Heart right ventricle (tissue), 16 donors: ENCODE data around the gene PTBP3. TPM values are rescaled to one million over a fixed set of nuclear protein-coding genes. Genes with fewer than 3 reads are reported as not detected.
A peak's percentile ranks its signal among the peaks of the same experiment; 100 is the strongest.

Experiments used
- ATAC-seq, 8 donors: fragments of 200-7000 bp; cut with Tn5 transposase; one replicate each; pipeline ENCODE4 v1.9.1; 2020; ENCODE audit warnings: mild to moderate bottlenecking in 8 of 8, moderate library complexity in 8 of 8, moderate number of reproducible peaks in 1 of 8
- DNase-seq, 2 donors: peaks; one replicate each; pipeline ENCODE4 v3.0.0-alpha.2; 2020
- H3K27ac ChIP-seq, 10 donors: fragments of 200-600 bp; sonication (generic) in 2 of 10; one replicate each; pipeline versions ENCODE4 v1.5.0 to v1.8.0; 2020 to 2022; ENCODE audit warnings: mild to moderate bottlenecking in 3 of 10
- H3K27me3 ChIP-seq, 7 donors: fragments of 200-600 bp; one replicate each; pipeline ENCODE4 v1.8.0; 2021 to 2022; ENCODE audit warnings: mild to moderate bottlenecking in 2 of 7
- H3K36me3 ChIP-seq, 9 donors: fragments of 200-600 bp; sonication (generic) in 1 of 9; one replicate each; pipeline versions ENCODE4 v1.5.0 to v1.8.0; 2020 to 2022; ENCODE audit warnings: mild to moderate bottlenecking in 2 of 9
- H3K4me1 ChIP-seq, 9 donors: fragments of 200-600 bp; sonication (generic) in 1 of 9; one replicate each; pipeline versions ENCODE4 v1.5.0 to v1.8.0; 2020 to 2022; ENCODE audit warnings: mild to moderate bottlenecking in 4 of 9
- H3K4me3 ChIP-seq, 10 donors: fragments of 200-600 bp; sonication (generic) in 2 of 10; one replicate each; pipeline versions ENCODE4 v1.5.0 to v1.8.0; 2020 to 2022; ENCODE audit warnings: mild to moderate bottlenecking in 7 of 10, moderate library complexity in 2 of 10
- H3K9me3 ChIP-seq, 11 donors: fragments of 200-600 bp in 10 of 11; sonication (generic) in 2 of 11; one replicate each; pipeline versions ENCODE4 v1.5.0 to v1.8.0; 2013 to 2022; ENCODE audit warnings: mild to moderate bottlenecking in 2 of 11, control low read depth in 1 of 11, moderate library complexity in 1 of 11
- WGBS, 2 donors: extraction: QIAGEN DNeasy Blood & Tissue Kit; methylation state at CpG; one replicate each; pipeline ENCODE4 v1.1.7; 2013; ENCODE audit warnings: inconsistent platforms in 1 of 2; 5-methylcytosine and 5-hydroxymethylcytosine counted together
- intact Hi-C, 10 donors: fragments of 100-400 bp; cut with DNase I; formaldehyde crosslinking; loops; one replicate each; pipeline versions ENCODE4 v1.11.1 to v1.14.2; 2022
- polyA plus RNA-seq, 2 donors: library from polyadenylated mRNA; stranded (reverse); fragments of 200-250 nt; gene quantifications; one replicate each; pipeline ENCODE4 v1.2.3, GENCODE V29; 2013
- total RNA-seq, 10 donors: library from RNA; stranded (reverse); fragmentation: NEBNext Ultra II Directional in 3 of 10; extraction: Animal tissue kit (Norgen Biotek cat#: 25700) in 3 of 10; gene quantifications; one replicate each; pipeline versions ENCODE4 v1.2.1 to v1.2.4, GENCODE V29; 2021 to 2023
- TF ChIP-seq, protein P1 (sequence below), 9 donors: fragments of 200-600 bp; sonication (generic) in 2 of 9; IDR thresholded peaks; one replicate each; pipeline versions ENCODE4 v1.5.0 to v1.8.0; 2021 to 2022; ENCODE audit warnings: antibody characterized with exemption in 9 of 9, mild to moderate bottlenecking in 5 of 9, moderate library complexity in 1 of 9
- donor health status: Arrhythmogenic right ventricular cardiomyopathy.
- donor health status: ischemic (EF 13 %, LVEDD 7.1; RV severe dilation, severe dysfunction).
- donor health status: healthy with polysubstance abuse.
- donor health status: DM: no; HTN: yes; CAD: no.
- donor health status: DM: no; HTN: no; CAD: no.
- donor health status: ischemic (EF 25% LVEDD 6.9; RV normal size, moderate dysfunction).
- donor health status: ischemic (EF 25% LVEDD 5.7; RV mildly dilated, moderate dysfunction).
- donor health status: healthy.
- donor health status: DM: yes; HTN: yes; CAD: no.
- donor health status: Ischemic cardiomyopathy.
- donor health status: ischemic (EF 35%, LVEDD 5.7; RV mildly dilated, moderate dysfunction).
- donor health status: nonischemic (EF 11% LVEDD 7.7; RV severe dilation, severe dysfunction).
- donor health status: DM: yes; HTN: yes; CAD: no.
- donor health status: PGD.
- donor health status: ischemic (EF 29% LVEDD 5.4; RV normal size, mild dysfunction).
- donor health status: nonischemic (EF 23%, LVEDD 6.1; RV moderate dilation, normal function).

Gene PTBP3
- total and polyA plus RNA-seq, 12 donors: 3.7 to 35.5 (median 15.7) TPM

DNA sequence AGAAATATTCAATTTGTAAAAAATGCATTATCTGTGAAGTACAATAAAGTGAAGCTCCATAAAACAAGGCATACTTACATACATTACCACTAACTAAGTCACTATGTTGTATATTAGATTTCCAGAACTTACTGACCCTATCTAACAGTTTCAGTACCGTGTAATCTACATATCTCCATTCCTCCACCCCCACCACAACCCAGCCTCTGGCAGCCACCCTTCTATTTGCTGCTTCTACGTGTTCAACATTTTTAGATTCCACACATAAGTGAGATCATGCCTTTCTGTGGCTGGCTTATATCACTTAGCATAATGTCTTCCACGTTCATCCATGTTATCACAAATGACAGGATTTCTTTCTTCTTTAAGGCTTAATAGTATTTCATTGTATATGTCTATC is 31.3 kb upstream of the PTBP3 start:
- Histone ChIP-seq H3K9me3 (peaks cover 0 to 17% (median 4%) of the 10 kb centered on the region in 11 donors), H3K4me3 (no peak overlapping the region), H3K27me3 (no peaks in the 10 kb centered on the region), H3K27ac (no peak overlapping the region), H3K4me1 (peaks cover 0 to 3% (median 0%) of the 10 kb centered on the region in 9 donors), H3K36me3 (no peaks in the 10 kb centered on the region)
- 28 to 62% methylated on average over 3 of the region's 3 CpGs for WGBS, 2 donors
- TF ChIP-seq, protein P1, sequence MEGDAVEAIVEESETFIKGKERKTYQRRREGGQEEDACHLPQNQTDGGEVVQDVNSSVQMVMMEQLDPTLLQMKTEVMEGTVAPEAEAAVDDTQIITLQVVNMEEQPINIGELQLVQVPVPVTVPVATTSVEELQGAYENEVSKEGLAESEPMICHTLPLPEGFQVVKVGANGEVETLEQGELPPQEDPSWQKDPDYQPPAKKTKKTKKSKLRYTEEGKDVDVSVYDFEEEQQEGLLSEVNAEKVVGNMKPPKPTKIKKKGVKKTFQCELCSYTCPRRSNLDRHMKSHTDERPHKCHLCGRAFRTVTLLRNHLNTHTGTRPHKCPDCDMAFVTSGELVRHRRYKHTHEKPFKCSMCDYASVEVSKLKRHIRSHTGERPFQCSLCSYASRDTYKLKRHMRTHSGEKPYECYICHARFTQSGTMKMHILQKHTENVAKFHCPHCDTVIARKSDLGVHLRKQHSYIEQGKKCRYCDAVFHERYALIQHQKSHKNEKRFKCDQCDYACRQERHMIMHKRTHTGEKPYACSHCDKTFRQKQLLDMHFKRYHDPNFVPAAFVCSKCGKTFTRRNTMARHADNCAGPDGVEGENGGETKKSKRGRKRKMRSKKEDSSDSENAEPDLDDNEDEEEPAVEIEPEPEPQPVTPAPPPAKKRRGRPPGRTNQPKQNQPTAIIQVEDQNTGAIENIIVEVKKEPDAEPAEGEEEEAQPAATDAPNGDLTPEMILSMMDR (IDR thresholded peaks at IDR 0.05): no peak
- no peak for DNase-seq
- intact Hi-C loops: loop anchor here (5.0 to 10.0 kb wide), 6 partner anchors 252 to 610 kb away; no protein-coding TSS in a partner anchor
- ATAC-seq: no peak

GRCh38 chr9:112361601-112362000 is 28.2 kb upstream of the PTBP3 start:
- no peak overlapping the region for H3K4me3 ChIP-seq
- intact Hi-C loops: loop anchor here (2.0 to 10.0 kb wide), 7 partner anchors 249 to 607 kb away; no protein-coding TSS in a partner anchor
- TF ChIP-seq, protein P1 (IDR thresholded peaks at IDR 0.05): peak; percentile 39 to 73 (median 60)
- H3K9me3 ChIP-seq: no peaks in the 10 kb centered on the region
- H3K27me3 ChIP-seq: no peaks in the 10 kb centered on the region
- ATAC-seq (peak in 5 of 8 donors; percentile 46 to 56 (median 52)), DNase-seq (no peak)
- no peaks in the 10 kb centered on the region for H3K36me3 ChIP-seq
- WGBS, 2 donors: 22 to 29% methylated on average over 4 of the region's 4 CpGs
- H3K27ac ChIP-seq: no peak overlapping the region
- H3K4me1 ChIP-seq: peaks cover 0 to 3% (median 0%) of the 10 kb centered on the region in 9 donors

GRCh38 chr9:112360047-112360804 is 26.8 kb upstream of the PTBP3 start:
- H3K4me1 ChIP-seq: peaks cover 0 to 6% (median 0%) of the 10 kb centered on the region in 9 donors
- no peaks in the 10 kb centered on the region for H3K9me3 ChIP-seq
- no peak overlapping the region for H3K4me3 ChIP-seq
- TF ChIP-seq, protein P1 (IDR thresholded peaks at IDR 0.05): no peak
- no peak for ATAC-seq
- intact Hi-C loops: loop anchor here (2.0 to 10.0 kb wide), 7 partner anchors 248 to 605 kb away; no protein-coding TSS in a partner anchor
- no peaks in the 10 kb centered on the region for H3K36me3 ChIP-seq
- no peak for DNase-seq
- no peaks in the 10 kb centered on the region for H3K27me3 ChIP-seq
- 88 to 92% methylated on average over 5 of the region's 5 CpGs for WGBS, 2 donors
- no peak overlapping the region for H3K27ac ChIP-seq

GRCh38 chr9:112355427-112355897 is 22.0 kb upstream of the PTBP3 start:
- intact Hi-C loops: loop anchor here in 1 of 10 donors (5.0 kb wide), 1 partner anchor 598 kb away; no protein-coding TSS in a partner anchor
- TF ChIP-seq, protein P1 (IDR thresholded peaks at IDR 0.05): no peak
- H3K4me1 ChIP-seq: peaks cover 0 to 8% (median 0%) of the 10 kb centered on the region in 9 donors
- no peak overlapping the region for H3K4me3 ChIP-seq
- H3K27ac ChIP-seq: no peak overlapping the region
- DNase-seq (peak in 1 of 2 donors; percentile 10), ATAC-seq (peak in 2 of 8 donors; percentile 22 to 25)
- H3K27me3 ChIP-seq: no peaks in the 10 kb centered on the region
- WGBS, 2 donors: 71 to 78% methylated on average over 8 of the region's 8 CpGs
- no peaks in the 10 kb centered on the region for H3K36me3 ChIP-seq
- H3K9me3 ChIP-seq: no peaks in the 10 kb centered on the region
